PFSK-1 (cell line): ENCODE measurements around the gene CEPT1.

Source experiments
- FOXP2 ChIP-seq: optimal IDR thresholded peaks from 2 replicates; pipeline ENCODE3; 2011; ENCODE audit warnings: borderline replicate concordance, control low read depth, inconsistent platforms; ENCODE audit not compliant: insufficient read depth; ENCODE audit errors: extremely low read length, extremely low read depth
- POLR2AphosphoS5 ChIP-seq: IDR thresholded peaks from 2 replicates; pipeline ENCODE4 v1.6.1; 2012; ENCODE audit warnings: low read depth, mild to moderate bottlenecking, control low read depth, low read length, moderate library complexity
- SIN3A ChIP-seq: IDR thresholded peaks from 2 replicates; pipeline ENCODE4 v1.6.1; 2012; ENCODE audit warnings: mild to moderate bottlenecking, low read length, moderate library complexity, borderline replicate concordance; ENCODE audit not compliant: insufficient read depth
- TAF1 ChIP-seq: IDR thresholded peaks from 2 replicates; pipeline ENCODE4 v1.6.1; 2012; ENCODE audit warnings: low read length, control low read depth, borderline replicate concordance; ENCODE audit not compliant: insufficient read depth
- TF ChIP-seq, protein P1 (sequence below), 2 experiments: IDR thresholded peaks; 2 replicates each; pipeline versions ENCODE4 v1.6.1 to v1.8.0; 2011 to 2012; ENCODE audit warnings: low read depth in 2 of 2, low read length in 2 of 2, control low read depth in 1 of 2, inconsistent platforms in 1 of 2, mild to moderate bottlenecking in 1 of 2, moderate library complexity in 1 of 2; ENCODE audit not compliant: insufficient read depth in 1 of 2

CEPT1 gene

DNA sequence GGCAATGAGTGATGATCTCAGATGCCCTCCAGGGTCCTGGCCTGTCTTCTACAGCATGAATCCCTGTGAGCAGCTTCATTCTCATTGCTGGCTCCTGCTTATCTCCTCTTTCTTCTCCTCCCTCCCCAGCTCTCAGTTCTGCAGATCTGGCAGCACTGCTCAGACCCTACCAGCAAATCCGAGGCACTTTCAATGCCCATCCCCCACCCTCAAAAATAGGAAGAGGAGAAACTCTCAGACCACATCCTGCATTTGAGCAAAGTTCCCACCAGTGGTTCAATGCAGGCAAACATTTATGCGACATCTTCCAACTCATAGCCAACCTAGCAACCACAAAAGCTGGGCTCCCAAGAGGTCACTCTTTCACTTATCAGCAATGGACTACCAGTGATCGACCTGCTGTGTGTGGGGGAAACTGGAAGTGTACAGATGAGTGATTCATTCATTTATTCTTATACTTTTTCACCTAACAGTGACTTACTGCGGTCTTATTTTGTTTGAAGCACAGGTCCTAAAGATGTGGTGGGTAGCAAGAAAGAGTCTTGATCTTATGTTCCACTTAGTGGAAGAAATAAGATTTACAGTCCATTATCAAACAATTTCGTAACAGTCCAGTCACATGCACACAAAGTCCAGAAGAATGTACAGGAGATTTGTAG lies 81.7 kb downstream of the CEPT1 start:
- TF ChIP-seq FOXP2 (no peak), TAF1 (no peak), POLR2AphosphoS5 (no peak), SIN3A (no peak)
- TF ChIP-seq, protein P1, sequence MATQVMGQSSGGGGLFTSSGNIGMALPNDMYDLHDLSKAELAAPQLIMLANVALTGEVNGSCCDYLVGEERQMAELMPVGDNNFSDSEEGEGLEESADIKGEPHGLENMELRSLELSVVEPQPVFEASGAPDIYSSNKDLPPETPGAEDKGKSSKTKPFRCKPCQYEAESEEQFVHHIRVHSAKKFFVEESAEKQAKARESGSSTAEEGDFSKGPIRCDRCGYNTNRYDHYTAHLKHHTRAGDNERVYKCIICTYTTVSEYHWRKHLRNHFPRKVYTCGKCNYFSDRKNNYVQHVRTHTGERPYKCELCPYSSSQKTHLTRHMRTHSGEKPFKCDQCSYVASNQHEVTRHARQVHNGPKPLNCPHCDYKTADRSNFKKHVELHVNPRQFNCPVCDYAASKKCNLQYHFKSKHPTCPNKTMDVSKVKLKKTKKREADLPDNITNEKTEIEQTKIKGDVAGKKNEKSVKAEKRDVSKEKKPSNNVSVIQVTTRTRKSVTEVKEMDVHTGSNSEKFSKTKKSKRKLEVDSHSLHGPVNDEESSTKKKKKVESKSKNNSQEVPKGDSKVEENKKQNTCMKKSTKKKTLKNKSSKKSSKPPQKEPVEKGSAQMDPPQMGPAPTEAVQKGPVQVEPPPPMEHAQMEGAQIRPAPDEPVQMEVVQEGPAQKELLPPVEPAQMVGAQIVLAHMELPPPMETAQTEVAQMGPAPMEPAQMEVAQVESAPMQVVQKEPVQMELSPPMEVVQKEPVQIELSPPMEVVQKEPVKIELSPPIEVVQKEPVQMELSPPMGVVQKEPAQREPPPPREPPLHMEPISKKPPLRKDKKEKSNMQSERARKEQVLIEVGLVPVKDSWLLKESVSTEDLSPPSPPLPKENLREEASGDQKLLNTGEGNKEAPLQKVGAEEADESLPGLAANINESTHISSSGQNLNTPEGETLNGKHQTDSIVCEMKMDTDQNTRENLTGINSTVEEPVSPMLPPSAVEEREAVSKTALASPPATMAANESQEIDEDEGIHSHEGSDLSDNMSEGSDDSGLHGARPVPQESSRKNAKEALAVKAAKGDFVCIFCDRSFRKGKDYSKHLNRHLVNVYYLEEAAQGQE (IDR thresholded peaks at IDR 0.05; ENCODE audit: insufficient read depth in 1 of 2, low read depth in 2 of 2, low read length in 2 of 2) = no peak

DNA sequence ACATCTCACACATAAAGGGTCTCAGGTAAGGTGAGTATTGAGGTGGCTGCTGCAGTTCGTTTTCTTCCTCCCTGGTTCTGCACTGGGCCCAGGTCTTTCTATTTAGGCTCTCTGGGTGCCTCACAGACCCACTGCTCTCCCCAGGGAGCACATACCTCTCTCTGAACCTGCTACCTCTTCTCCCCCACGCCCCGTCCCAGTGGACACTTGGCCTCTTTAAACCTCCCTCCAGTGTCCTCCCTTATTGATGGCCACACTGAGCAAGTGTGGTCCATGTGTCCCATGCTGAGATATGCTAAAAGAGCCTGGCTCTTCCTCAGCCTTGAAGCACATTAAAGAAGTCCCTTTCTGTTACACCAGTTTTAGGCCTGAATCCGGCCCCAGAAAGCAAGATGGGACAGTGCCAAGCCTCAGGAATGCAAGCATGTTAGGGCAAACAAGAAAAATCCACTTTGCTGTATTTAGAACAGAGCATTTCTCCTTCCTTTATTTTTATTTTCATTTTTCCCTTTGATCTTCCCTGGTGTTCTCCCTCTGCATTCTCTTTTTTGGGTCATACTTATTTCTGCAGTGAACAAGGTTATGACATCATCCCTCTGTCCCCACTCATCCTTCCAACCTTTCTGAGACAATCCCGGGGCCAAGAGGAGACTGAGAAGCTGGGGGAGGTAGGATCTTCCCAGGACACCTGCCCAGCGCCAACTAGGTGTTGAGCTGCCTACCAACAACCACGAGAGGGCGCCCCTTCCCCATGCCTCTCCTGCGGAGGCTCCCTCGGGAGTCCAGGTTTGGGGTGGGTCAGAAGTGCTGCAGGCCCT lies 82.5 kb downstream of the CEPT1 start:
- TF ChIP-seq POLR2AphosphoS5 (no peak), SIN3A (no peak), FOXP2 (no peak), TAF1 (no peak)
- TF ChIP-seq, protein P1 (IDR thresholded peaks at IDR 0.05; ENCODE audit: insufficient read depth in 1 of 2, low read depth in 2 of 2, low read length in 2 of 2) = no peak

DNA sequence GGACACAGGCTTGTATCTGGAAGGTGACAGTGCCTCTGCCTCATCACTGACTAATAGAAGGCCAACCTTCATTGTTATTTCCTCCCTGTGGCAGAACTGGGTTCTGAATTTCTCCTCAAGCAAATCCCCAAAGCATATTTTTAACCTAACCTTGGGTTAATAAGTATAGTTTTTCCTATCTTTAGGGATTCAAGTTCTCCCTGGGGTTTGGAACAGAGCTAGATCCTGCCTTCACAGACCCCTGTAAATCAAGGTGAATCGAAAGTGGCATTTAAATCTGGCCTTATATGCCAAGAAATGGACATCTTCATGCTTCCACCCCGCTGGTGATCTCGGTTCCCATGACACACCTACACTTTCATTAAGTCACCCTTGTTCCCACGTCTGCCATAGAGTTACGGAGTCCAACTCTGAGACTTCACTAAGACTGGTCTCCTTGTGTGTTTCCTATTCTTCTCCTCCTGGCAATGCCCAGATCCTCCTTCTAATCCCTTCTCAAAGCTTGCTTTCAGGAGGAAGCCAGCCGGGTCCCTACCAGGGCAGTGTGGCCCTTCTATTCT lies 83.2 kb downstream of the CEPT1 start:
- TF ChIP-seq POLR2AphosphoS5 = no peak
- no peak for TF ChIP-seq SIN3A
- no peak for TF ChIP-seq FOXP2
- TF ChIP-seq, protein P1 (IDR thresholded peaks at IDR 0.05; ENCODE audit: insufficient read depth in 1 of 2, low read depth in 2 of 2, low read length in 2 of 2) = no peak
- TF ChIP-seq TAF1 = no peak

DNA sequence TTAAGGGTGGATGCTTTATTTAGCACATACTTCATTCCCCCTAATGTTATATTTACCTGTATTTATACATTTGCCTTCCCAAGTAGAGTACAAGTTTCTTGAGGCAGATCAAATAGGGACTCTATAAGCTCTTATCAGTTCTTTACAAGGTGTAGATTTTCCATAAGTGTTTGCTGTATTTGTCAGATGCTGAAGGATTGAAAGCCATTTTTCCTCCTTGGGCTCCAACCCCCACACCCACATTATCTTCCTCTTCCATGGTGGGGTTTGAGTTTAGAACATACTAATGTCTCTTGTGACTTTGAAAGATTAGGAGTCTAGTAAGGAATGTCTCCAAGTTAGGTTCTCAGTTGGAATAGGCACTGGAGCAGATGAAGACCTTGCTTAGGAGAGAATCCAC lies 85.1 kb downstream of the CEPT1 start:
- no peak for TF ChIP-seq FOXP2

DNA sequence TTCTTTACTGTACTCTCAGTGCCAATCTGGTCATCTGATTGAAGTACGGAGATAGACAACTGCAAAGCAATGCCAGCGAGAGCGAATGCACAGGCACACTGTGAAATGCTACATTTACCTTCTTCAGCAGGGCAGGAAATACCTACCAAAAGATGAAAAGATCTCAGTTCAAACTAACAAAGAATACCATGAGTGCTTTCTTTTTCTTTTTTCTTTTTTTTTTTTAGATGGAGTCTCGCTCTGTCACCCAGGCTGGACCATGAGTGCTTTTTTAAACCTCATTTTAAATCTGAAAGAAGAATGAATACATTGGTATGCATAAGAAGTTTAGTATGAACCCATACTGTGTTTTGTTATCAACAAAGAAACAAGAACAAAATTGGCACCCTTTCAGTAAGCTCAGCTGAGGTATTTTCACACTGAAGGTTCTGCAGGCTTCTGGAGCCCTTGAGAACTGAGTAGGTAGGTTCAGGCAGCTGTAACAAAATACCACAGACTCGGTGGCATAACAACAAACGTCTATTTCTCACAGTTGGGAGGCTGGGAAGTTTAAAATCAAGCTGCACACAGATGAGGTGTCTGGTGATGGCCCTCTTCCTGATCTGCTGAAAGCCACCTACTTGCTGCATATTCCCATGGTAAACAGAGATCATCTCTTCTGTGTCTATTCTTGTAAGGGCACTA lies 85.8 kb downstream of the CEPT1 start:
- no peak for TF ChIP-seq TAF1
- no peak for TF ChIP-seq SIN3A
- no peak for TF ChIP-seq POLR2AphosphoS5
- TF ChIP-seq, protein P1 (IDR thresholded peaks at IDR 0.05; ENCODE audit: insufficient read depth in 1 of 2, low read depth in 2 of 2, low read length in 2 of 2) = no peak
- no peak for TF ChIP-seq FOXP2
